ENCODE results near the gene ATP5ME. TPM values are rescaled to one million over a fixed set of nuclear protein-coding genes. Genes with fewer than 3 reads are reported as not detected.

Gene ATP5ME
- polyA plus RNA-seq, 1 of the 3 experiments (the other 2 are of a cell fraction) = 1,185 TPM

- no peak for DNase-seq
- H3K79me2 ChIP-seq (ENCODE audit: insufficient read depth) = no peaks in the 10 kb centered on the region
- H3F3A ChIP-seq (replicated peaks; ENCODE audit: insufficient read depth) = peaks cover 2% of the 10 kb centered on the region
- no peaks in the 10 kb centered on the region for H4K20me1 ChIP-seq (ENCODE audit: insufficient read depth)
- no peak overlapping the region for H3K9ac ChIP-seq
- H3K4me1 ChIP-seq (ENCODE audit: control insufficient read depth in 1 of 2, insufficient read depth in 2 of 2, low read depth in 1 of 2, low read length in 1 of 2) = peaks cover 0 to 3% of the 10 kb centered on the region in 2 experiments; a peak in 3 of 4 replicates
- CTCF ChIA-PET = interaction anchor here (1.2 to 1.6 kb wide), 2 partner anchors 9 to 19 kb away, joined by 5 to 7 read pairs; partner anchors contain the start of genes ATP5ME and MYL5
- no peak for TF ChIP-seq EP300 (IDR thresholded peaks at IDR 0.05; ENCODE audit: borderline replicate concordance in 1 of 2, low read depth in 1 of 2, low read length in 1 of 2)
- TF ChIP-seq SIN3A (IDR thresholded peaks at IDR 0.05; ENCODE audit: borderline replicate concordance, low read depth, low read length) = no peak
- no peak for TF ChIP-seq MEF2A (IDR thresholded peaks at IDR 0.05; ENCODE audit: borderline replicate concordance, low read depth)
- no peak for TF ChIP-seq PBX3 (IDR thresholded peaks at IDR 0.05)
- no peak for TF ChIP-seq MXI1 (IDR thresholded peaks at IDR 0.05; ENCODE audit: low read depth, low read length)
- no peak for TF ChIP-seq POLR2AphosphoS5 (IDR thresholded peaks at IDR 0.05; ENCODE audit: low read depth, low read length)
- no peak for TF ChIP-seq REST (IDR thresholded peaks at IDR 0.05; ENCODE audit: low read depth, low read length)
- no peak for TF ChIP-seq EZH2phosphoT487 (IDR thresholded peaks at IDR 0.05; ENCODE audit: borderline replicate concordance, low read depth)
- TF ChIP-seq RAD21 (IDR thresholded peaks at IDR 0.05; ENCODE audit: low read length) = no peak
- TF ChIP-seq NRF1 (IDR thresholded peaks at IDR 0.05; ENCODE audit: low read depth, low read length) = no peak
- TF ChIP-seq JUND (IDR thresholded peaks at IDR 0.05) = no peak
- TF ChIP-seq RFX5 (IDR thresholded peaks at IDR 0.05; ENCODE audit: low read length) = no peak
- no peak for TF ChIP-seq FOSL2 (IDR thresholded peaks at IDR 0.05; ENCODE audit: borderline replicate concordance, low read depth)
- TF ChIP-seq SMC3 (IDR thresholded peaks at IDR 0.05; ENCODE audit: low read depth, low read length) = no peak
- no peak for TF ChIP-seq ZBTB33 (IDR thresholded peaks at IDR 0.05; ENCODE audit: borderline replicate concordance, low read depth)
- no peaks in the 10 kb centered on the region for H3K9me3 ChIP-seq
- no peak overlapping the region for H3K4me3 ChIP-seq (ENCODE audit: low read depth in 2 of 2, low read length in 1 of 2)
- H3K36me3 ChIP-seq (replicated peaks in 1 of 2; ENCODE audit: control insufficient read depth in 1 of 2, insufficient read depth in 2 of 2, low read length in 1 of 2) = no peaks in the 10 kb centered on the region
- no peaks in the 10 kb centered on the region for H3K9me2 ChIP-seq
- H3K27me3 ChIP-seq (ENCODE audit: insufficient read depth) = no peaks in the 10 kb centered on the region
- H3K4me2 ChIP-seq = no peak overlapping the region
- H2AFZ ChIP-seq (ENCODE audit: low read depth) = no peak overlapping the region
- 88% methylated on average over 8 of the region's 32 CpGs for WGBS (ENCODE audit: low lambda C conversion rate)
- POLR2A ChIA-PET = no interaction called here
- no peak overlapping the region for H3K27ac ChIP-seq (ENCODE audit: low read depth in 2 of 2, low read length in 1 of 2)
Observed at GRCh38 chr4:692771-693554, 18.9 kb upstream of the ATP5ME start.

All from SK-N-SH (cell line).